ENCODE data around the gene DNAJB13. TPM values are rescaled to one million over a fixed set of nuclear protein-coding genes. Genes with fewer than 3 reads are reported as not detected.

The DNAJB13 gene
- total RNA-seq, 2 experiments from 2014 or later = 0.29 TPM; not detected in 1

- no peaks in the 10 kb centered on the region for H3K9me2 ChIP-seq (ENCODE audit: insufficient read depth, low read length)
- H3K4me1 ChIP-seq (ENCODE audit: insufficient read depth, low read length, poor library complexity, severe bottlenecking) = peaks cover 26% of the 10 kb centered on the region
- BruUV-seq (replicated peaks) = no TSS peak
- DNase-seq (ENCODE audit: low spot score) = no peak
- H3K27ac ChIP-seq (ENCODE audit: low read depth, low read length, poor library complexity, severe bottlenecking) = no peak overlapping the region
- no peaks in the 10 kb centered on the region for H3K36me3 ChIP-seq (ENCODE audit: insufficient read depth, low read length)
- intact Hi-C loops (cut with micrococcal nuclease; ENCODE audit: unreplicated experiment) = no loop called here
- H3K79me2 ChIP-seq (ENCODE audit: insufficient read depth, low read depth, low read length) = no peaks in the 10 kb centered on the region
- ChIA-PET CTCF (ENCODE audit: unreplicated experiment) (no interaction called here), POLR2A (no interaction called here)
- no peak overlapping the region for H3K4me2 ChIP-seq (ENCODE audit: low read length)
- TF ChIP-seq, protein P1, sequence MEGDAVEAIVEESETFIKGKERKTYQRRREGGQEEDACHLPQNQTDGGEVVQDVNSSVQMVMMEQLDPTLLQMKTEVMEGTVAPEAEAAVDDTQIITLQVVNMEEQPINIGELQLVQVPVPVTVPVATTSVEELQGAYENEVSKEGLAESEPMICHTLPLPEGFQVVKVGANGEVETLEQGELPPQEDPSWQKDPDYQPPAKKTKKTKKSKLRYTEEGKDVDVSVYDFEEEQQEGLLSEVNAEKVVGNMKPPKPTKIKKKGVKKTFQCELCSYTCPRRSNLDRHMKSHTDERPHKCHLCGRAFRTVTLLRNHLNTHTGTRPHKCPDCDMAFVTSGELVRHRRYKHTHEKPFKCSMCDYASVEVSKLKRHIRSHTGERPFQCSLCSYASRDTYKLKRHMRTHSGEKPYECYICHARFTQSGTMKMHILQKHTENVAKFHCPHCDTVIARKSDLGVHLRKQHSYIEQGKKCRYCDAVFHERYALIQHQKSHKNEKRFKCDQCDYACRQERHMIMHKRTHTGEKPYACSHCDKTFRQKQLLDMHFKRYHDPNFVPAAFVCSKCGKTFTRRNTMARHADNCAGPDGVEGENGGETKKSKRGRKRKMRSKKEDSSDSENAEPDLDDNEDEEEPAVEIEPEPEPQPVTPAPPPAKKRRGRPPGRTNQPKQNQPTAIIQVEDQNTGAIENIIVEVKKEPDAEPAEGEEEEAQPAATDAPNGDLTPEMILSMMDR (conservative IDR thresholded peaks at IDR 0.05; ENCODE audit: low read length) = no peak
- TF ChIP-seq EZH2phosphoT487 (IDR thresholded peaks at IDR 0.05; ENCODE audit: borderline replicate concordance, low read depth, low read length) = no peak
- no peaks in the 10 kb centered on the region for H4K20me1 ChIP-seq (ENCODE audit: insufficient read depth, low read length)
- no peaks in the 10 kb centered on the region for H3K9me3 ChIP-seq (ENCODE audit: low read length)
- no peak overlapping the region for H2AFZ ChIP-seq (ENCODE audit: low read length)
- H3K4me3 ChIP-seq (ENCODE audit: low read depth, low read length, poor library complexity, severe bottlenecking) = no peak overlapping the region
Observed at GRCh38 chr11:74005721-74006517, 55.1 kb downstream of the DNAJB13 start.

DNA sequence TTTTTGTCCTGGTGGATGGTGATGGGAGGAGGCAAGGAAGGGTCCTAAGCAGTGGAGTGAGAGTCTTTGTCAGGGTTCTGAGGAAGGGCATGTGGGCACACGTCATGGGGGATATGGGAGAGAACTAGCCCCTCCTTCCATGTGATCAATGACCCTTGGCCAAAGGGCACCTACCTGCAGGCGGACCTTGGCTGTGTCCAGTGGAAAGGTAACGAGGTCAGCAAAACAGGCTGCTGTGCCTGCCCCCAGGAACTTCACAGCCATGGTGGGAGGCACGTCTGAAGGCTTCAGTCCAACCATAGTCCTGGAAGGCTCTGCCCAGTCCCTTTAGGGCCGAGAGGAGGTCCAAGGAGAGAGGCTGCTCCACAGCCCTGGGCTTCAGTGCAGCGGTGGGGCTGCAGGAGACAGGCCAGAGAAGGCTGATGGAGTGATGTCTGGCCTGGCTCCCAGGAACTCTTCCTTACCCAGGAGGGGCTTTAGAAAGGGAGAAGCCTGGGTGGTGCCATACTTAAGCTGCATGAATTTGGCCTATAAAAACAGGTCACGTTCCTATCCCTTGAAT is 56.0 kb downstream of the DNAJB13 start:
- Histone ChIP-seq H3K4me3 (ENCODE audit: low read depth, low read length, poor library complexity, severe bottlenecking) (no peak overlapping the region), H2AFZ (ENCODE audit: low read length) (no peak overlapping the region), H3K27ac (ENCODE audit: low read depth, low read length, poor library complexity, severe bottlenecking) (no peak overlapping the region), H3K9me3 (ENCODE audit: low read length) (no peaks in the 10 kb centered on the region), H4K20me1 (ENCODE audit: insufficient read depth, low read length) (no peaks in the 10 kb centered on the region), H3K4me2 (ENCODE audit: low read length) (no peak overlapping the region), H3K4me1 (ENCODE audit: insufficient read depth, low read length, poor library complexity, severe bottlenecking) (peaks cover 35% of the 10 kb centered on the region), H3K36me3 (ENCODE audit: insufficient read depth, low read length) (no peaks in the 10 kb centered on the region), H3K9me2 (ENCODE audit: insufficient read depth, low read length) (no peaks in the 10 kb centered on the region), H3K79me2 (ENCODE audit: insufficient read depth, low read depth, low read length) (no peaks in the 10 kb centered on the region)
- DNase-seq (ENCODE audit: low spot score) = no peak
- ChIA-PET POLR2A (no interaction called here), CTCF (ENCODE audit: unreplicated experiment) (no interaction called here)
- no TSS peak for BruUV-seq (replicated peaks)
- intact Hi-C loops (cut with micrococcal nuclease; ENCODE audit: unreplicated experiment) = no loop called here
- no peak for TF ChIP-seq EZH2phosphoT487 (IDR thresholded peaks at IDR 0.05; ENCODE audit: borderline replicate concordance, low read depth, low read length)
- TF ChIP-seq, protein P1 (conservative IDR thresholded peaks at IDR 0.05; ENCODE audit: low read length) = no peak
